ENCODE data around the gene HOXA4.

The HOXA4 gene

DNA sequence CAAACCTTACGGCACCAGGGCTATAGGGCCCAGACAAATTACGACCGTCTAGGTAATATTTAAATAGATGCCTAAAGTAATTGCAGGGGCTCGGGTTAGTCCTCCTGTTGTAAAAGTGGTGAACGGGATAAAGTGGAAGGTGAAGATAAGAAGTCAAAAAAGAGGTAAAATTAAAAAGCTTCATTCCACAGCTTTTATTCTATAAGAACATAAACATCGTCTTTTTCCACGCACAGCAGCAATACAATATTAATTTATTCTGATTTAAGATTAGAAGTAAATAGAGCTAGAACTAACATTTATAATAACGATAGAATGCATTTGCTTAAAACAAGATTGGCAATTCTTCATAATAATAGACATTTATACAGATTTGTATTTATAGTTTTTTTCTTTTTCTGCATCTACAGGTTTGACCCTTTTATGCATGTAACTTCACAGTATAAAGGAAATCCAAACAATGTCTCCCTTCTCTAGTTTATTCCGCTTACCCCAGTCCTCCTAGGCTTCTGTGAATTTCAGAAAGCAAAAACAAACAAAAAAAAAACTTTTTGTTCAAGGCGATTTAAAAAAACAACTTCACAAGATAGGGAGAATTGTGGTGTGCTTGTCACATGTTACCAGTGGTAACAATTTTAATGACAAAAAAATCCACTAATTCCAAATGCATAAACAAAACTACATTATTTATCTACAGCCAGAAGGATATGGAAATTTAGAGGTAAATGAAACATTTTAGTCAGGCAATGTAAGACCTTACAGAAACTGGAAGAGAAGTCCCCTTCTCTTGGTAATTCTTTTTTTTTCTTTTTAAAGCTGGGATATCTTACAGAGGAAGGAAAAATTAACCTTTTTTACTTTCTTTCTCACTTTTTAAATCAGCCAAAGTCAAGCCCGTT is 40.1 kb upstream of the HOXA4 start:
- in situ Hi-C loops (cut with MboI; ENCODE audit: low sequenced_read_pairs): no loop called here

DNA sequence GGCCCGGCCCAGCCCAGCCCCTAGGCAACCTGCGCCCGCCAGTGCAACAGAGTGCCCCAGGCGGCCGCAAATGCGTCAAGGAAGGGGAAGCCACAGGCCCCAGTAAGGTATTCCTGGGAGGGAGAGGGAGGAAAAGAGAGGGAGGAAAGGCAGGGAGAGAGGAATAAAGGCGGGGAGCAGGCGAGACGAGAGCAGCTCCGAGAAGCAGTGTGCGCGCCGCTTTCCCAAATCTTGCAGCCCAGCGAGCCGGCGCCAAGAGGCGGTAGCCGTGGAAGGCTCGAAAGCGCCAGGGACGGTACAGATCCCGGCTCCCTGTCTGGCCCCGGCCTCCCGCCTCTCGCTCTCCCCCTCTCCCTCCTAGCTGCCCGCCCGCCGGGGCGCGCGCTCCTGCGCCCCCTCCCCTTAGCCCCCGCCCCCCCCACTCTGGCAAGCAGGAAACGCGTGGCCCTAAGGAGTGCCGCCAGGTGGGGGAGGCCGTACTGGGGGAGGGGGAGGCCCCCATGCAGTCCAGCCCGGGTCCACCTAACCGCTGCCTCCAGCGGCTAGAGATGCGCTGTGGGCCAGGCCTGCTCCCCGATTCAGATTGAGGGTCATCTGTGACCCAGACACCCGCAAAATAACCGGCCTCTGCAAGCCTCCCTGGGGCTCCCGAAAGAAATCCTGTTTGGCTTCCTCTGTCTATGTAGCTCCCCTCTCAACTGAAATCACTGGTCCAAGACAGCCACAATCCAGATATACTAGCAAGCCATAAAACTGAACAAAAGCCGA is 39.3 kb upstream of the HOXA4 start:
- in situ Hi-C loops (cut with MboI; ENCODE audit: low sequenced_read_pairs): no loop called here

DNA sequence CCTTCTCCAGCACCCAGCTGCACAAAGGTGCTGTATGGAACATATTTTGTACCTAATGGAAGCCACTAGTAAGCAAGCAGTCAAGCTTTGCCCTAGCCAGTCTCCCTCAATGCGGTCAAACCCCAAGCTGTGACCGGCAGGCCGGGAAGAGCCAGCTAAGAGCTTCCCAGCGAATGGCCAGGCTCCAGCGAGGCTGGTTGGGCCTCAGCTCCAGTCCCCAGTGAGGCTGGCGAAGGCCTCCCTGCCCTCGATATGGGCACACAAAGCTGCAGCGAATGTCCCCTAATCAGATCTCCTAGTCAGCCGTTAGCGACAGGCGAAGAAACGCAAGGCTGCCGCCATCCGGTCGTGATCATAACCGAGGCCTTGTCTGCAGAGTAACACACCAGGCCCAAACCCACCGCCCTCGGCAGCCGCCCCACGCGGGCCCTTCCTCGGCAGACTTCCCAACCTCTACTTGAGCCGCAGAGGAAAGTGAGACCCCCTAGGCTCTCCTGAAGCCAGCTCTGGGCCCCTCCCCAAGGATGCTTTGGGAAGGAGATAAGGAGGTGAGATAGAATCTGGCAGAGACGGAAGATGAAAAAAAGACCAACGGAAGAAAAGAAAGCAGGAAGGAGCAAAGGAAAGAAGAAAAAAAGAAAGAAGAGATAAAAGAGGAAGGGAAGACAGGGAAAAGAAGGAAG is 37.8 kb upstream of the HOXA4 start:
- in situ Hi-C loops (cut with MboI; ENCODE audit: low sequenced_read_pairs): no loop called here

DNA sequence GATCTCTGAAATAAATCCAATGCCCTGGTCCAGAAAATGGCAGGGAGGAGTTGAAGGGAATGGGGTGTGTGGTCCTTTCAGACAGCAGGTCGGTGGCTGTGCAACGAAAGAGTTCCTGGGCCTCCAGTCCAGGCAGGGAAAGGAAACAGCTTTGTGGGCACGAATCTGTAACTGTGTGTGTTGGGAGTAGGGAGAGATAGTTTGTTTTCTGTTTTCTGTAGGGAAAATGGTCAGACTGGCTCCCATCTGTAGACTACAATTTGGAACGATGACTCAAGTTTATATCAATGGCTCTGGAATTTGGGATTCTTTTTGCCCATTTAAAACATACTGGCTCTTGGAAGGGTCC is 37.3 kb upstream of the HOXA4 start:
- in situ Hi-C loops (cut with MboI; ENCODE audit: low sequenced_read_pairs): no loop called here

DNA sequence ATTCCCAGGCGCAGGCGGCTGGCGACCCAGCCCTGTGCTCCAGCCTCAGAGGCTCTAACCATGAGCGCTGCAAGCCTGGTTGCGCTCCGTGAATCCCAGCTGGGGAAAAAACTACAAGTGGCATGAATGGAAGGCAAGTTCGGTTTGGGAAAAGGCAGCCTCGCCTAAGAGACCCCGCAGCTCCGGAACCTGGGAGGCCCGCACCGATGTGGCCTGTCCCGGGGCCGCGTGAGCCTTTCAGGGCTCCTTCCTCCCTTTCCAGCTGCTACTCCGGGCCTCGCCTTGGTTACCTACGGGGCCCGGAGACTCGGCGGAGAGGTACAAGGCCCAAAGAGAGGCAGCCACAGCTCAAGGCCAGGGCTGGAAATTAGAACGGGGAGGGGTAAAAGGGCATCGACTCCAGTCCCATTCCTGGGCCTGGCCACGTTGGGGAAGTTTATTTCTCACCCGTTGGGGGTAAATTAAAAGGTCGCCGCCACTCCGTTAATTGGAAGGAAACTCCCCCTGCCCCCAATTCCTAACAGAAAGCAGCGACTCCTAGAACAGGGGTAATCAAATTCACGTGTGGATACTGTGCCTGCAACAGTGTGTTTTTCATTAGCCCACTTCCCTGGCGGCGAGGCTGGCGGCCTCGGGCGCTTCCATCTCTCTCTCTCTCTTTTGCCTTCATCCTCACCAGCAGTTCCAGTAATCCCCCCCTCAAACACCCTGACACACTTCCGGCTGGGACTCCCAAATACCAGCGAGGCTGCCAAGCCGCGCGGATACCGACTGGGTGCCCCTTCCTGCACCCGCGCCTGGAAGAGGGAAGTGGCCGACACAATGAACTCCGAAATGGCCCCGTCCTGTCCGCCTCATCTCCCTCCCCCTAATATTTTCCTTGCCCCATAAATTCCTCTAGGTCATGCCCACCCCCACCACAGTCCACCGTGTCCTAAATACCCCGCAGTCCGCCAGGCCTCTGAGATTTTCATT is 36.3 kb upstream of the HOXA4 start:
- in situ Hi-C loops (cut with MboI; ENCODE audit: low sequenced_read_pairs): no loop called here

DNA sequence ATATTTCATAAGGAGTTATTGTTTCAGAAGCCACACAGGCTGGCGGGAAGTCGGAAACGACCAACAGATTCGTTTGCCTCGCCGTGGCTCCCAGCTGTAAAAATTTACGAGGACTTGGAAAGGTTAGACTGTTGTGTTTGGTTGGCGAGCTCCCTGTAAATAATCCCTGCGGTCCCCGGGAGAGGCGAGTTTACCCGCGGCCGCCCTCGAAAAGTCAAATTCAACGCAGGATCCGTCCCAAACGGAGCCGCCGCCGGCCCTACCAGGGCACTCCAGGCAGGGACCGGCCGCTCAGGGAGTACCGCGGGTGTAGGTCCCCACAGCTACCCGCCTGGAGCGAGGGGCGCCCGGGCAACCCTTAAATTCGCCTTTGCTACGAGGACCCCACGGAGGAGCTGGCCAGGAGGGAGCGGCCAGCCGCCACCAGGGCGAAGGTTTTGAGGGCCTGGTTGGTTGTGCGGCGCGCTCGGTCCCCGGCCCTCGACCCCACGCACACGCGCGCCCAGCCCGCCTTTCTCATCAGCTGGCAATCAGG is 35.5 kb upstream of the HOXA4 start:
- in situ Hi-C loops (cut with MboI; ENCODE audit: low sequenced_read_pairs): no loop called here

DNA sequence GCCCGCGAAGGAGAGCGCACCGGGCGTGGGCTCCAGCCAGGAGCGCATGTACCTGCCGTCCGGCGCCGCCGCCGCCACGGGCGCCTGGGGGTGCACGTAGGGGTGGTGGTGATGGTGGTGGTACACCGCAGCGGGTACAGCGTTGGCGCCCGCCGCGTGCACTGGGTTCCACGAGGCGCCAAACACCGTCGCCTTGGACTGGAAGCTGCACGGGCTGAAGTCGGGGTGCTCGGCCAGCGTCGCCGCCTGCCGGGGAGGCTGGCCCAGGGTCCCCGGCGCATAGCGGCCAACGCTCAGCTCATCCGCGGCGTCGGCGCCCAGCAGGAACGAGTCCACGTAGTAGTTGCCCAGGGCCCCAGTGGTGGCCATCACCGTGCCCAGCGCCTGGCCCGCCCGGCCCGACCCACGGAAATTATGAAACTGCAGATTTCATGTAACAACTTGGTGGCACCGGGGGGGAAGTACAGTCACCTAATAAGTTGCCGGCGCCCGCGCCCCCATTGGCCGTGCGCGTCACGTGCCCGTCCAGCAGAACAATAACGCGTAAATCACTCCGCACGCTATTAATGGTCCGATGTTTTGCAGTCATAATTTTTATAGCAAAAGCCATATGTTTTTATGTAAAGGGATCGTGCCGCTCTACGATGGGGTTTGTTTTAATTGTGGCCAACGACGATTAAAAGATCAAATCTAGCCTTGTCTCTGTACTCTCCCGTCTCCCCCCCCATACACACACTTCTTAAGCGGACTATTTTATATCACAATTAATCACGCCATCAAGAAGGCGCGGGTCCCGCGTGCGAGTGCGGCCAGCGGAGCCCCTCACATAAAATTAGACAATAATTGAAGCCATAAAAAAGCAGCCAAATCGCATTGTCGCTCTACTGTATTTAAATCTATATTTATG is 34.8 kb upstream of the HOXA4 start, which contains the start of gene HOXA9:
HOXA9 (minus strand) TSS at position 449 of the 907 bp plus-strand sequence; CDS start at position 369, 80 bp downstream.
- in situ Hi-C loops (cut with MboI; ENCODE audit: low sequenced_read_pairs): no loop called here

DNA sequence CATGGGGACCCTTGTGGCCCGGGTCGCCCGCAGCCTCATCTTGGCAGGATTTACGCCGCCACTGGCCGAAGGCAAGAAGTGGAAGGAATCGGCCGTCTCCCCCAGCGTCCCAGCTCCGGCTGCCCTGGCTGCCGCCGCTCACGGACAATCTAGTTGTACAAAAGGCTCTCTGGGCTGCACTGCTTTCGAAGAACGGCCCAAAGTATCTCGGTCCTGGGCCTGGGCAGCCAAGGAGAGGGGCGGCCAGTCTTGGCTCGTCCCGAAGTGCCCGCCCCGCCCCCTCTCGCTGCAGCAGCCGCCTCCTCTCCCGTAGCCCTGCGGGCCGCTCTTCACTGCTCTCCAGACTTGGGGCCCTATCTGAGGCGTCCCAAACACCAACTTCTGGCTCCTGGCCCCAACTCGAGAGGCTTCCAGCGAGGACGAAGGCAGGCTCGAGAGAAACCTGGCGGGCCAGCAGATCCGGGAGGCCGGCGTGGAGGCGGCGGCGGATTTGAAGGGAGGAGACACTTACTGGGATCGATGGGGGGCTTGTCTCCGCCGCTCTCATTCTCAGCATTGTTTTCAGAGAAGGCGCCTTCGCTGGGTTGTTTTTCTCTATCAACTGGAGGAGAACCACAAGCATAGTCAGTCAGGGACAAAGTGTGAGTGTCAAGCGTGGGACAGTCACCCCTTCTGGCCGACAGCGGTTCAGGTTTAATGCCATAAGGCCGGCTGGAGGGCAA is 34.0 kb upstream of the HOXA4 start:
- in situ Hi-C loops (cut with MboI; ENCODE audit: low sequenced_read_pairs): no loop called here

DNA sequence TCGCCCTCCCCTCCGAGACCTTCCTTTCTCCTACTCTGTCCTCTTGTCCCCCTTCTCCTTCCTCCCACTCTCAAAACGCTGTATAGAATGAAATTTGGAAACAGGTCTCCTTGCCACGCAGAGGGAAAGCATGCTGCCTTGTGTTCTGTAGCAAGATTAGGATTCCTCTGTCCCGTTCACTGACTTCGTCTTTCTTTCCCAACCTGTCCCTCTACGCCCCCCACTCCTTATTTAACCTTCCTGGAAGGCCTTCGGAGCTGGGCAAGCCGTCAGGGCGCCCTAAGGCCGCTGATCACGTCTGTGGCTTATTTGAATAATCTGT is 33.4 kb upstream of the HOXA4 start:
- in situ Hi-C loops (cut with MboI; ENCODE audit: low sequenced_read_pairs): no loop called here

DNA sequence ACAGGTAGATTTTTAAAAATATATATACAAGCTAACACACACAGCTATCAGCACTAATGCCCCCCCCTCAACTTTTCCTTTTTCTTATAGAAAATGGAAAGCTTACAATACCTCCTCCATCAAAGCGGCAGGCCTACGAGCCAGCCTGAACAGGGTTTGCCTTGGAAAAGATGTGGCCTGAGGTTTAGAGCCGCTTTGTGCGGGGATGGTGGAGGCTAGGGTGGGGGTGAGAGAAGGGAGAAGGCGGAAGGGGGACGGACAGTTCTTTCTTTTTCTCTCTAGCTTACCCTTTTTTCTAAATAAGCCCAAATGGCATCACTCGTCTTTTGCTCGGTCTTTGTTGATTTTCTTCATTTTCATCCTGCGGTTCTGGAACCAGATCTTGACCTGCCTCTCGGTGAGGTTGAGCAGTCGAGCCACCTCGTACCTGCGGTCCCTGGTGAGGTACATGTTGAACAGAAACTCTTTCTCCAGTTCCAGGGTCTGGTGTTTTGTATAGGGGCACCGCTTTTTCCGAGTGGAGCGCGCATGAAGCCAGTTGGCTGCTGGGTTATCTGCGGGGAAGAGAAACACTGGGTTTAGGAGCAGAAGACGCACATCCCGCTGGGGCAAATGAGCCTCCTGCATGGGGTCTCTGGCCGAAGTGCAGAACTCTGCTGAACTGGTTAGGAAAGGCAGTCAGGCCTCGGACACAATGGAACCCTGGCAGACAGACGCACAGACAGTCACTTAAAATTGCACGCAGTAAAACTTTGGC is 32.9 kb upstream of the HOXA4 start:
- in situ Hi-C loops (cut with MboI; ENCODE audit: low sequenced_read_pairs): no loop called here

DNA sequence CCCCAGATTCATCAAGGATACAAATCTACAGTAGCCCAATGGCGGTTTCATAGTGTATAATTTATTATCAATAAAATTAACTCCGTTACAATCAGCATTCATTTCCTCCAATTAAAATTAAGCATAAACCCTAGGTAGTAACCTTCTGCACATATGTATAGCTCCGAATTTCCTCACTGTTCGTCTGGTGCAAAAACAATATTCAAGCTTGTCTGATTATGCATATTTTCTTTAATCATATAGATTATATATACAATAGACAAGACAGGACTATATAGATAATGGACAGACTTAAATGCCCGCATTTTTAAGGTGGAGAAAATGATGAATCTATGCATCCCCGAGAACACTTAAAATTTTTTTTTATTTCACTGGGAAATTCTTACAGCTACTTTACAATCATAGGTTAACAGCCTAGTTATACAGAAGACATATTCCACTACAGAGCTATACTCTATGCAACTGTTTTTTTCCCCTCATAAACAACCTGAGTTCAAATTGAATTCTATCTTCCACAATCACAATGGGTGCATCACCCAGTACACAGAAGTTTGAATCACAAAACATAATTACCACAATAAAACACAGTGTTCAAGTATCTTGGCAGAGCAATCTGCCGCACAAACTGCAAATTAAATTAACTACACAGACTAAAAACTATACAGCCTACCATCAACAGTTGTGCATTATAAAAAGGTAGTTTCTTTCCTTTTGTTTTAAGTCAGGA is 32.2 kb upstream of the HOXA4 start:
- in situ Hi-C loops (cut with MboI; ENCODE audit: low sequenced_read_pairs): no loop called here

DNA sequence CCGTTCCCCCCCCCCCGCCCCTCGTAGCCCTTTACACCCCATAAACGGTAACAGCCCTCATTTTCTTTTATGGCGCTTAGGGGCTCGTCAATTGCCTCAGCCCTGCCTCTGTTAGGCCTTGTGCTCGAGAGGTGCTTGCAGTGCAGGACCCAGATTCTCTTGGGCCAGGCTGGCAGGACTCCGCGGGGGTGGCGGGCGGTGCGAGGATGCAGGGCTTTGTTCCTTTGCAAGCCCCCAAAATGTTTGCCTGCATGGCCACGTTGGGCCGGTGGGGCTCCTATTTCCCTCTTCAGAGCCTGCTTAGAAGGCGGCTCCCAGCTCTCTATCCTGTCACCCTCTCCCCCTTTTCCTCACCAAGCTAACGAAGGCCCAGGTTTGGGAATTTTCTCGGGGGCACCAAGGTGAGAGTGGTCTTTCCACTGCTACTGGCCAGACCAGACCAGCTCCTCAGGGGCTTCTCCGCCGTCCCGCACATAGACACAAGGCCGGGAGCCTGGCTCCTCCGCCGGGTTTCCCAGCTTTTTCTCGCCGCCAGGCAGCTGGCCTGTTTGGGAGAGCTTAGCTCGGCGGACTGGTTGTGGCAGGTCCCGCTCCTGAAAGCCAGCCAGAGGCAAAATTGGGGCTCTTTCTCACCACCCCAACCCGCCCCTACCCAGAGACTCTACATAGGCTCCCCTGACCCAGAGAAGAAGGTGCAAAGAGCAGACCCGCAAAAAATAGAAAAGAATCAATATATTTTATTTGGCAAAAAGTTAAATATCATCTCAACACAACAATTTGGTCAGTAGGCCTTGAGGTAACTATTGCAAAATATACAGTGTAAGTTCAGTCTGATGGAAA is 31.4 kb upstream of the HOXA4 start:
- in situ Hi-C loops (cut with MboI; ENCODE audit: low sequenced_read_pairs): no loop called here

DNA sequence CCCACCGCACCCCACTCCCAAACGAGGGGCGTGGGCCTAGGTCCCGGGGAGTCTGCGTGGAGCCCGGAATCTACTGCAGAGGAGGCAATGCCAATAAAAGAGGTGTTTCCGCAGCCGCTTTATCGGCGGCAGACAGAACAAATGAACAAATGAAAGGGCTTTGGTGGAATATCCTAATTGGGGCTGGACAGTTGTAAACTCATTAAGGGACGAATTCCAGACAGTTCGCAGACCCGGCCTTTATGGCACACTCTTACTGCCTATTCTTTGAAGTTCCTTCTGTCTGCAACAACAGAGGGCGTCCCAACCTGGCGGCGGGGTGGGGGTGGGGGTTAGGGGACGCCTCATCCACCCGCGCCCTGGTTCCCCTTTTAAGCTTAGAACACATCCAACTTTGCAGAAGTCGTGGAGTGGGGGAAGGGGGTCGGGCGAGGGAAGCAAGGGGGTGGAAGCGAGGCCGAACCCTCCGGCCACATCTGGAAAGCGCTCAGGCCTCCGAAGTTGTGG is 30.7 kb upstream of the HOXA4 start:
- in situ Hi-C loops (cut with MboI; ENCODE audit: low sequenced_read_pairs): no loop called here

DNA sequence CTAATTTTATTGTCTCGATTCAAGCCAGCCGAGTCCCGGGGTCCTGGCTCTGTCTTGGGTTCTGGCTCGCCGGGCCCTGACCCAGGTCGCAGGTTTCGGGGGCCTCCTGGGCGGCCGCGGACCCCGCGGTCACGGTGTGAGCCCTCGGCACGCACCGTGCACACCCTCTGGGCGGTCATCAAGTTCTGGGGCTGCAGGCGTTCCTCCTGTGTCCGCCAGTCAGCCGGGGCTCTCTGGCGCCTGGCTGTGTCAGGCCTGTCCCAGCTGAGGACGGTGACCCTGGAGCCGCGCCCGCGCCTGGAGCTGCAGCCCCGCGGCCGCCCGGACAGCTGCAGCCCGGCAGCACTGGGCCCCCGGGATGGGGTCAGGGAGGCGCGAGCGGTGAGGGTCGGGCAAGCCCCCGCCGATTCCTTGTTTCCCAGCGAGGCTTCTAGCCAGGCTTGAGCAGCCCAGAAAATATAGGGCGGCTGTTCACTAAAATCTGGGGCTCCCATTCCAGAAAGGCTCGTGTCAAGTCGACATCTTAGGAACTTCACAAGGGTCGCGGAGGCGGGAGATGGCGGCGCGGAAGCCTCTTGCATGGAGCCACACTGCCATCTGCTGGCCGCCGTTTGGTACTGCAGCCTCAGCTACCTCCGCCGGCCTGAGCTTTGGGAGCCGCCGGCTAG is 30.1 kb upstream of the HOXA4 start:
- in situ Hi-C loops (cut with MboI; ENCODE audit: low sequenced_read_pairs): no loop called here

DNA sequence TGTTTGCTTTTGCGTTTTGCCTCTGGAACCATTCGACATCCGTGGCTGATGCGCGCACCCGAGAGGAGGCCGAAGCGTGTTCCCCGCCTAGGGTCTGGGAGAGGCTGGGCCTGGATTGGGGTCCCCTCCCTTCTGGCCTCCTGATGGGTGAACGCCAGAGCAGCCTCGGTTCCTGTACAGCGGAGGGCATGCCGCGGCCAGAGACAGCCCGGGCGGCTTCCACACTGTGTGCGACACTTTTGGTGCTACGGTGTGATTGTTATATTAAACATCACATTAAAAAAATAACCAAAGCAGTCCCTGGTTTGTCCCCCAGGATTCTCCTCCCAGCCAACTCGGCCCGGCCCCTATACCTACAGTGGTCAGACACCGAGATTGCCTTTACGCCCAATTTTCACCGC is 29.6 kb upstream of the HOXA4 start:
- in situ Hi-C loops (cut with MboI; ENCODE audit: low sequenced_read_pairs): no loop called here
